ENCODE results near the gene ENOX1.

- TF ChIP-seq CTCF (IDR thresholded peaks at IDR 0.05): no peak
- TF ChIP-seq POLR2A (IDR thresholded peaks at IDR 0.05): no peak
These were observed 546.5 kb downstream of the ENOX1 start for GRCh38 chr13:43240278-43240677.
